CD4-positive, alpha-beta T cell treated with Interleukin-4 for 1 hour (primary cell): ENCODE results near the gene ACACB.

Source experiments
- DNase-seq, 2 donors: peaks; one replicate each; pipeline ENCODE4 v3.0.0-alpha.2; 2020 to 2022

ACACB gene

GRCh38 chr12:109115758-109116610, at the start of gene ACACB:
Gene ACACB (plus strand): TSS chr12:109116587. CDS start chr12:109139406, 22,819 bp downstream.
- no peak for DNase-seq

GRCh38 chr12:109069307-109070271, 46.8 kb upstream of the ACACB start:
- no peak for DNase-seq

GRCh38 chr12:109074866-109075265, 41.5 kb upstream of the ACACB start:
- no peak for DNase-seq

GRCh38 chr12:109082751-109083150, 33.6 kb upstream of the ACACB start:
- no peak for DNase-seq

- DNase-seq: no peak
Measured at GRCh38 chr12:109084425-109084824, 32.0 kb upstream of the ACACB start.

GRCh38 chr12:109085590-109085989, 30.8 kb upstream of the ACACB start:
- DNase-seq: no peak

- DNase-seq: no peak
Measured at GRCh38 chr12:109087250-109087649, 29.1 kb upstream of the ACACB start.

- DNase-seq: no peak
Measured at GRCh38 chr12:109088818-109089217, 27.6 kb upstream of the ACACB start.

GRCh38 chr12:109089683-109090082, 26.7 kb upstream of the ACACB start:
- DNase-seq: no peak

GRCh38 chr12:109092497-109093021, 23.8 kb upstream of the ACACB start:
- DNase-seq: no peak

- DNase-seq: peak; percentile 95
Measured at GRCh38 chr12:109093022-109093918, 23.1 kb upstream of the ACACB start, which contains the start of gene ALKBH2. Gene ALKBH2 (minus strand): TSS chr12:109093472. CDS start chr12:109092786, 686 bp downstream.

- DNase-seq: no peak
Measured at GRCh38 chr12:109097140-109097434, 19.3 kb upstream of the ACACB start.

GRCh38 chr12:109097435-109098182, 18.8 kb upstream of the ACACB start, which contains the start of gene UNG:
Gene UNG (plus strand): TSS chr12:109097597. CDS start chr12:109097680, 83 bp downstream.
- peak; percentile 96 to 97 for DNase-seq

GRCh38 chr12:109098183-109098604, 18.2 kb upstream of the ACACB start:
- no peak for DNase-seq

GRCh38 chr12:109098651-109099050, 17.7 kb upstream of the ACACB start:
- DNase-seq: no peak

GRCh38 chr12:109099431-109100020, 16.9 kb upstream of the ACACB start:
- DNase-seq: peak in 1 of 2 donors; percentile 35

GRCh38 chr12:109100741-109101140, 15.6 kb upstream of the ACACB start:
- DNase-seq: no peak

GRCh38 chr12:109102491-109102890, 13.9 kb upstream of the ACACB start:
- no peak for DNase-seq

- DNase-seq: no peak
Measured at GRCh38 chr12:109105176-109105575, 11.2 kb upstream of the ACACB start.

- no peak for DNase-seq
Measured at GRCh38 chr12:109109746-109110350, 6.5 kb upstream of the ACACB start.
